OCI-LY7 (cell line): ENCODE data around the gene GNAZ.

Source experiments
- EZH2phosphoT487 ChIP-seq: fragments of 200-600 bp; sonication (generic); IDR thresholded peaks from 2 replicates; pipeline ENCODE4 v1.6.1; 2018; ENCODE audit warnings: low read depth, borderline replicate concordance, mild to moderate bottlenecking, mixed run types, antibody characterized with exemption, low read length, moderate library complexity, mixed read lengths
- TF ChIP-seq, protein P1 (sequence below): fragments of 200-600 bp; sonication (generic); conservative IDR thresholded peaks from 2 replicates; pipeline ENCODE4 v1.5.1; 2014; ENCODE audit warnings: mild to moderate bottlenecking, antibody characterized with exemption, low read length, moderate library complexity, mixed read lengths

DNA sequence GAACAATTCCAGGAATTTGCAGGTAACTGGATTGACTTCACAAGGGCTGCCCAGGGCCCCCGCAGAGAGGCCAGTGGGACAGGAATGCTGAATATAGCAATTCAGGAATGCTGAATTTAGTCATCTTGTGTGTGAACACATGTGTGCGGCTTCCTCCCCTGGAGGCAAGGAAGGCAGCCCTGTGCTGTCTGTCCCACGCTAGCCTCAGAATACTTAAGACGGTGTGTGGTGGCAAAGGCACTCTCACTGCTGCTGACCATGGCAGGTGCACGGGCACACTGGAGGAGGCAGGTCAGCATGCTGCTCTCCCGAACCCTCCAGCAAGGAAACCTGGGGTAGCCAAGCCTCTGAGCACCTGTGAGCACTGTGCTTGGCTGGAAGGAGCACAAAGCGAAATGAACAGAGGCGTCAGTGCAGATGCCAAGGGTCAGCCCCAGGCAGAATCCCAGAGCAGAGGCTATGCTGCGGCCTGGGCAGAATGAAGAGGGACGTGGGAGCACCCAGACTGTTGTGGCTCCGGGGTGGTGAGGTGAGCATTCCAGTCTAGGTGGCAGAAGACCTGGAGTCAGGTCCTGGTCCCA, 2.7 kb downstream of the GNAZ start:
- TF ChIP-seq, protein P1, sequence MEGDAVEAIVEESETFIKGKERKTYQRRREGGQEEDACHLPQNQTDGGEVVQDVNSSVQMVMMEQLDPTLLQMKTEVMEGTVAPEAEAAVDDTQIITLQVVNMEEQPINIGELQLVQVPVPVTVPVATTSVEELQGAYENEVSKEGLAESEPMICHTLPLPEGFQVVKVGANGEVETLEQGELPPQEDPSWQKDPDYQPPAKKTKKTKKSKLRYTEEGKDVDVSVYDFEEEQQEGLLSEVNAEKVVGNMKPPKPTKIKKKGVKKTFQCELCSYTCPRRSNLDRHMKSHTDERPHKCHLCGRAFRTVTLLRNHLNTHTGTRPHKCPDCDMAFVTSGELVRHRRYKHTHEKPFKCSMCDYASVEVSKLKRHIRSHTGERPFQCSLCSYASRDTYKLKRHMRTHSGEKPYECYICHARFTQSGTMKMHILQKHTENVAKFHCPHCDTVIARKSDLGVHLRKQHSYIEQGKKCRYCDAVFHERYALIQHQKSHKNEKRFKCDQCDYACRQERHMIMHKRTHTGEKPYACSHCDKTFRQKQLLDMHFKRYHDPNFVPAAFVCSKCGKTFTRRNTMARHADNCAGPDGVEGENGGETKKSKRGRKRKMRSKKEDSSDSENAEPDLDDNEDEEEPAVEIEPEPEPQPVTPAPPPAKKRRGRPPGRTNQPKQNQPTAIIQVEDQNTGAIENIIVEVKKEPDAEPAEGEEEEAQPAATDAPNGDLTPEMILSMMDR: no peak
- TF ChIP-seq EZH2phosphoT487: no peak
